Measurements from ENCODE around the gene NFATC3. TPM values are rescaled to one million over a fixed set of nuclear protein-coding genes. Genes with fewer than 3 reads are reported as not detected.

The NFATC3 gene
- total and polyA plus RNA-seq, 2 of the 8 experiments (the other 6 are each of a cell fraction or from before 2014, with no cell fraction given): 17.6 to 34.5 TPM

- TF ChIP-seq CHD7 (IDR thresholded peaks at IDR 0.05; ENCODE audit: insufficient replicate concordance, low read length) (no peak), SRF (IDR thresholded peaks at IDR 0.05; ENCODE audit: low read depth, low read length) (no peak), CTBP2 (IDR thresholded peaks at IDR 0.05; ENCODE audit: borderline replicate concordance, insufficient read depth, insufficient read length, low read length) (no peak), GTF2F1 (IDR thresholded peaks at IDR 0.05; ENCODE audit: borderline replicate concordance, low read depth, low read length) (no peak), CBX5 (IDR thresholded peaks at IDR 0.05; ENCODE audit: low read depth, low read length) (no peak), ZNF274 (IDR thresholded peaks at IDR 0.05; ENCODE audit: borderline replicate concordance, extremely low read depth, low read length) (no peak), PHF8 (conservative IDR thresholded peaks at IDR 0.05; ENCODE audit: low read depth, low read length) (no peak), SP1 (IDR thresholded peaks at IDR 0.05; ENCODE audit: low read depth, low read length) (no peak), SAP30 (IDR thresholded peaks at IDR 0.05; ENCODE audit: insufficient read depth, insufficient replicate concordance, low read length) (no peak)
Observed at GRCh38 chr16:68097895-68098294, 12.7 kb downstream of the NFATC3 start (continued).

All from H1 (cell line).